Spleen (tissue), 7 donors: ENCODE measurements around the gene BABAM2.

ENCODE experiments used
- CTCF ChIP-seq, 11 experiments: fragments of 200-600 bp in 7 of 11; fragments of 450-650 bp in 4 of 11; sonication (generic) in 4 of 11; IDR thresholded peaks in 8 of 11; conservative IDR thresholded peaks in 3 of 11; 1 replicate in 7 of 11; 2 replicates in 4 of 11; pipeline versions ENCODE4 v1.4.0 to v1.8.0; 2016 to 2021; ENCODE audit warnings: antibody characterized with exemption in 11 of 11, inconsistent platforms in 4 of 11, mild to moderate bottlenecking in 1 of 11
- POLR2A ChIP-seq, 3 donors: fragments of 450-650 bp; IDR thresholded peaks; one replicate each; pipeline ENCODE4 v1.5.1; 2017; ENCODE audit warnings: antibody characterized with exemption in 3 of 3, mild to moderate bottlenecking in 1 of 3
- POLR2AphosphoS5 ChIP-seq, 3 donors: sonication (generic); formaldehyde crosslinking; IDR thresholded peaks; one replicate each; pipeline ENCODE4 v1.5.1; 2017; ENCODE audit warnings: antibody characterized with exemption in 3 of 3
- donor health status: DM: no; HTN: no; CAD: no; lungs with moderate emphysema.
- donor health status: DM: no; HTN: no; CAD: no.
- donor health status: DM: no; HTN: no; CAD: no.

- TF ChIP-seq CTCF (IDR thresholded peaks at IDR 0.05 in 8 of 11, conservative IDR thresholded peaks at IDR 0.05 in 3 of 11) (no peak), POLR2A (IDR thresholded peaks at IDR 0.05) (no peak), POLR2AphosphoS5 (IDR thresholded peaks at IDR 0.05) (no peak)
Observed at GRCh38 chr2:28047681-28048080, 157.2 kb downstream of the BABAM2 start.
